Measurements from ENCODE around the gene URB1.
A peak's percentile ranks its signal among the peaks of the same experiment; 100 is the strongest.
"Not testable (repeated sequence)": the region's sequence is repeated elsewhere in the genome, so short reads cannot be mapped to it uniquely, and the experiment has no call there.

The URB1 gene

DNA sequence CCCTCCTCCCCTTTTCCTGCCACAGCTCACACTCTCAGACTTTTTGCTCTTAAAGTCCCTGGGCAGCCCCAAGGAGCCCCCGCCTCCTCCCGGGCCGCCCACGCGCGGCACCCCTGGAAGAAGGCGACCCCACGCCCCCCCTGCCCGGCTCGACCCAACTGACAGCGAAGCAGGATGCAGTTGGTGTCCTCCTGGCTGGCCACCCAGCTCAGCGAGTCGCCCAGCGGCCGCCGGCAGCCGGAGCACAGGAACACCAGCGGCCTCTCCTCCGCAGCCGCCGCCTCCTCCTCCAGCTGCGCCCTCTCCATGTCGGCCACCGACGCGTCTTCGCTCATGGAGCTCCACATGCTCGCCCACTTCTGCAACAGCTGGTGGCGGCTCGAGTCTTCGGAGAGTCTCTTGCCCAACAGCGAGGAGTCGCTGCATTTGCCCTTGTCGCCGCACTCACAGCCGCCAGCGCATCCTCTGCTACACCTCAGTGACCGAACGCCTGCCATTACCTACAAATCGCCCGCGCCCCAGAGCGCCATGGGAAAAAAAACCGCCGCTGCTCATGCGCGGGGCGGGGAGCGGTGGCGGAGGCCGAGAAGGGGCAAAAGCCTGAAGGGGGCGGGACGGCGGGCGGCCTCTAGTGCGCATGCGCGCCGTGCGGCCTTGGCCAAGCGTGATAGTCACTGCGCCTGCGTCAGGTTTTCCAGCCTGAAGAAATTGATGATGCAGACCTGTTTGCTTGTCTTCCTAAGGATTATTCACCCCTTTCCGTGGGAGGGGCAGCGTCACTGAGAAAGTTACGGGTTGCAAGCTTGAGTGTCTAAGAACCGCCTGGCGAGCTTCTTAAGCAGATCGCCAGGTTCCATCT is 114.1 kb downstream of the URB1 start, which contains the start of gene MIS18A:
MIS18A (minus strand) TSS at position 532 of the 859 bp plus-strand sequence; CDS start at position 497, 35 bp downstream.
- DNase-seq = peak; percentile 92

DNA sequence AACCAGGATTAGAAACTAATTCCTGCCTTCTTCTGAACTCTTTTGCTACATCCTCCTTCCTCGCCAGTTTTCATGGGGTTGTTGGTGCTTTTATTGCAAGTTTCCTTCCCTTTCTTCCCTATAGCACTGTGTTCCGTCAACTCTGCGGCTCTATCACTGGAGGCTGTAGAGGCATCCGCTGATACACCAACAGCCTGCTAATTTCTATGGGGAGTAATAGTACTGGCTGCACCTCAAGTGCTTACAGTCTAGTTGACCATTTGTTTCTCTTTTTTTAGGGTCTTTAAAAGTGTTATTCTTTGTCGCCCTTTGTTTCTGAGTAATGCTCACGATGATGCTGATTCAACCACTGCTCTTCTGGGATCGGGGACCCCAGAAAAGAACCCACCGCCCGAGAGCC is 114.7 kb downstream of the URB1 start:
- DNase-seq = no peak

DNA sequence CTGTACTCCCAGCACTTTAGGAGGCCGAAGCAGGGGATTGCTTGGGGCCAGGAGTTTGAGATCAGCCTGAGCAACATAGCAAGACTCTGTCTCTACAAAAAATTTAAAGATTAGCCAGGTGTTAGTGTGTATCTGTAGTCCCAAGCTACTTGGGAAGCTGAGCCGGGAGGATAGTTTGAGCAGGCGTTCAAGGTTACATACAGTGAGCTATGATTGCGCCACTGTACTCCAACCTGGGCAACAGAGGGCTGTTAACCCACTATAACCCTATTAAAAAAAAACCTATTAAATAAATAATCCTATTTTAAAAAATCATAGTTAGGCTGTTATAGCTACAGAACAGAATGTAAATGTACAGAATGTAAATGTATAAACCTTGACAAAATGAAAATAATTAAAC is 116.1 kb downstream of the URB1 start:
- no peak for DNase-seq

DNA sequence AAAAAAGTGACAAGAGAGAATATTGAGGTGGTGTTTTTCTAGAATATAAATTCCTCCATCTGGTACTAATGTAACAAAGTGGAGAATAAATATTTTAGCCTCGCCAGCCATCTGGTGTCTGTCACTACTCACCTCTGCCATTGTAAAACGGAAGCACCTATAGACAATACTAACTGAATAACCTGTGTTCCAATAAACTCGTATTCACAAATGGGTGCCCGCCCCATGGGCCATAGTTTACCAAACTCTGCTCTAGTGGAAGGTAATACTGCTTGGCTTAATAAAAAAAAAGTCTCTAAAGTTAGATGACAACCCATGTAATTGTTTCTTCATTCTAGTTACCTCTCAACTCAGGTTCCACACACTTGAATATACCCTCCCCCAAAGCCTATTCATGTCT is 122.1 kb downstream of the URB1 start:
- DNase-seq = no peak

DNA sequence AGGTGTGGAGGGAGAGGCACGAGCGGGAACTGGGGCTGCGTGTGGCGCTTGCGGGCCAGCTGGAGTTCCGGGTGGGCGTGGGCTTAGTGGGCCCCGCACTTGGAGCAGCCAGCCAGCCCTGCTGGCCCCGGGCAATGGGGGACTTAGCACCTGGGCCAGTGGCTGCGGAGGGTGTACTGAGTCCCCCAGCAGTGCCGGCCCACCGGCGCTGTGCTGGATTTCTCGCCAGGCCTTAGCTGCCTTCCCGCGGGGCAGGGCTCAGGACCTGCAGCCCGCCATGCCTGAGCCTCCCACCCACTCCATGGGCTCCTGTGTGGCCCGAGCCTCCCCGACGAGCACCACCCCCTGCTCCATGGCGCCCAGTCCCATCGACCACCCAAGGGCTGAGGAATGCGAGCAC is 127.5 kb downstream of the URB1 start:
- DNase-seq = not testable (repeated sequence)

DNA sequence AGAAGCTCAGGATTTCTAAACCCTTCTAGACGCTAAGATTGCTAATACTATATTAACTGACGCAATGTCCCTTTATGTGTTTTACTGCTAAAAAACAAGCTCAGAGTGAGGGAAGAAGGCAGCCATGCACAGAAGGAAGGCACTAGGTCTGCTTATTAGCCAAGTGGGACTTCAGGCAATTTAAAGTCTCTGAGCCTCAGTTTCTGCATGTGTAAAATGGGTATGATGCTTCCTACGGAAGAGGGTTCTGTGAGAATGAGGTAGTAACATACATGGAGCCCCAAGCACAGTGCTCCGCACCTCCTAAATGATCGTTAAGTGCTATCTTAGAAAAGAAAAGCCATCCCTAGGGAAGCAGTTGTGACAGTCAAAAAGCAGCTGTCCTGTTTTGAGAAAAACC is 130.9 kb downstream of the URB1 start:
- DNase-seq = no peak

All from DMS79 (cell line).